GM10847 (cell line): ENCODE measurements around the gene ARID5A.

Experiments
- POLR2A ChIP-seq: IDR thresholded peaks from 2 replicates; pipeline ENCODE4 v1.6.1; 2011; ENCODE audit not compliant: insufficient read length; ENCODE audit errors: extremely low read depth

ARID5A gene

GRCh38 chr2:96520697-96521096 lies 15.9 kb upstream of the ARID5A start:
- no peak for TF ChIP-seq POLR2A

GRCh38 chr2:96521219-96521618 lies 15.3 kb upstream of the ARID5A start:
- no peak for TF ChIP-seq POLR2A

- TF ChIP-seq POLR2A: no peak
Measured at GRCh38 chr2:96522304-96523203, 14.0 kb upstream of the ARID5A start.

- no peak for TF ChIP-seq POLR2A
Measured at GRCh38 chr2:96523659-96524481, 12.7 kb upstream of the ARID5A start.

- no peak for TF ChIP-seq POLR2A
Measured at GRCh38 chr2:96524482-96525210, 11.9 kb upstream of the ARID5A start.

GRCh38 chr2:96525211-96525507 lies 11.4 kb upstream of the ARID5A start:
- no peak for TF ChIP-seq POLR2A

GRCh38 chr2:96526101-96526591 lies 10.4 kb upstream of the ARID5A start:
- no peak for TF ChIP-seq POLR2A

GRCh38 chr2:96526615-96527285 lies 9.8 kb upstream of the ARID5A start:
- TF ChIP-seq POLR2A: no peak

- no peak for TF ChIP-seq POLR2A
Measured at GRCh38 chr2:96527286-96528005, 9.1 kb upstream of the ARID5A start.

- TF ChIP-seq POLR2A: no peak
Measured at GRCh38 chr2:96528006-96528699, 8.4 kb upstream of the ARID5A start.

- no peak for TF ChIP-seq POLR2A
Measured at GRCh38 chr2:96528700-96529375, 7.7 kb upstream of the ARID5A start.

GRCh38 chr2:96529376-96530143 lies 7.0 kb upstream of the ARID5A start:
- TF ChIP-seq POLR2A: no peak

GRCh38 chr2:96530144-96530430 lies 6.5 kb upstream of the ARID5A start:
- TF ChIP-seq POLR2A: no peak
